ENCODE measurements around the gene INPP5F. TPM values are rescaled to one million over a fixed set of nuclear protein-coding genes. Genes with fewer than 3 reads are reported as not detected.
"Not testable (repeated sequence)": the region's sequence is repeated elsewhere in the genome, so short reads cannot be mapped to it uniquely, and the experiment has no call there.

The INPP5F gene
- total RNA-seq, 4 donors from 2014 or later = 17.1 to 26.9 (median 24.0) TPM

- Histone ChIP-seq H3K27me3 (no peaks in the 10 kb centered on the region), H3K27ac (no peak overlapping the region), H3K4me1 (no peaks in the 10 kb centered on the region), H3K9me3 (no peaks in the 10 kb centered on the region), H3K36me3 (no peaks in the 10 kb centered on the region), H3K4me3 (no peak overlapping the region)
- no peak for ATAC-seq
- no peak for TF ChIP-seq CTCF (IDR thresholded peaks at IDR 0.05)
- TF ChIP-seq POLR2AphosphoS5 (IDR thresholded peaks at IDR 0.05) = no peak
- WGBS, 2 donors (ENCODE audit: low coverage in 1 of 2) = 69 to 82% methylated on average over 5 to 6 of the region's 7 CpGs
Observed at GRCh38 chr10:119706521-119707278, 19.1 kb upstream of the INPP5F start.

- H3K9me3 ChIP-seq, H3K36me3 ChIP-seq, H3K4me3 ChIP-seq, ATAC-seq, H3K27me3 ChIP-seq, H3K4me1 ChIP-seq, H3K27ac ChIP-seq: not testable (repeated sequence)
- WGBS, 2 donors (ENCODE audit: low coverage in 1 of 2) = 80 to 81% methylated on average over 2 to 3 of the region's 5 CpGs
Observed at GRCh38 chr10:119707331-119707730, 18.5 kb upstream of the INPP5F start.

- not testable (repeated sequence) for H3K36me3 ChIP-seq, H3K9me3 ChIP-seq, H3K4me1 ChIP-seq, ATAC-seq, H3K4me3 ChIP-seq, H3K27me3 ChIP-seq, H3K27ac ChIP-seq
- 71 to 88% methylated on average over 1 of the region's 1 CpG for WGBS, 2 donors (ENCODE audit: low coverage in 1 of 2)
Observed at GRCh38 chr10:119710935-119711334, 14.9 kb upstream of the INPP5F start.

- no peaks in the 10 kb centered on the region for H3K9me3 ChIP-seq
- 52 to 68% methylated on average over 5 of the region's 7 CpGs for WGBS, 2 donors (ENCODE audit: low coverage in 1 of 2)
- H3K4me3 ChIP-seq = no peak overlapping the region
- no peak for TF ChIP-seq EP300 (IDR thresholded peaks at IDR 0.05)
- TF ChIP-seq CTCF (IDR thresholded peaks at IDR 0.05) = no peak
- TF ChIP-seq POLR2AphosphoS5 (IDR thresholded peaks at IDR 0.05) = no peak
- TF ChIP-seq POLR2A (IDR thresholded peaks at IDR 0.05) = no peak
- H3K4me1 ChIP-seq = no peaks in the 10 kb centered on the region
- H3K27me3 ChIP-seq = no peaks in the 10 kb centered on the region
- H3K27ac ChIP-seq = no peak overlapping the region
- H3K36me3 ChIP-seq = no peaks in the 10 kb centered on the region
- ATAC-seq = no peak
Observed at GRCh38 chr10:119713744-119714483, 11.9 kb upstream of the INPP5F start.

- TF ChIP-seq CTCF (IDR thresholded peaks at IDR 0.05) = no peak
- no peak for TF ChIP-seq POLR2AphosphoS5 (IDR thresholded peaks at IDR 0.05)
- TF ChIP-seq POLR2A (IDR thresholded peaks at IDR 0.05) = no peak
- TF ChIP-seq EP300 (IDR thresholded peaks at IDR 0.05) = no peak
- Histone ChIP-seq H3K9me3 (no peaks in the 10 kb centered on the region), H3K4me1 (no peaks in the 10 kb centered on the region), H3K4me3 (no peak overlapping the region), H3K27me3 (no peaks in the 10 kb centered on the region), H3K27ac (no peak overlapping the region), H3K36me3 (no peaks in the 10 kb centered on the region)
- 51 to 67% methylated on average over 2 of the region's 2 CpGs for WGBS, 2 donors (ENCODE audit: low coverage in 1 of 2)
- ATAC-seq = no peak
Observed at GRCh38 chr10:119714484-119714816, 11.4 kb upstream of the INPP5F start.

Measured in gastroesophageal sphincter (tissue), 4 donors.